A673 (cell line): ENCODE data around the gene TUT1. TPM values are rescaled to one million over a fixed set of nuclear protein-coding genes. Genes with fewer than 3 reads are reported as not detected.
A peak's percentile ranks its signal among the peaks of the same experiment; 100 is the strongest.

ENCODE experiments used
- Bru-seq: library from RNA; stranded (reverse); fragments of 400-500 nt; gene quantifications from one replicate; lab custom pipeline; 2021; lab: Mats Ljungman, UMichigan
- BruChase-seq, 2 experiments: library from RNA; stranded (reverse); fragments of 400-500 nt; gene quantifications; one replicate each; lab custom pipeline; 2021; lab: Mats Ljungman, UMichigan
- BruUV-seq: library from RNA; stranded (reverse); fragments of 400-500 nt; replicated peaks from 2 replicates; lab custom pipeline; 2021; lab: Mats Ljungman, UMichigan
- CTCF ChIA-PET: fragments of 300-600 bp; sonication (Branson Sonifier 250); formaldehyde crosslinking; loops from one replicate; lab custom pipeline; 2022; ENCODE audit warnings: antibody characterized with exemption; lab: Charles Lee
- POLR2A ChIA-PET: fragments of 300-600 bp; sonication (Branson Sonifier 250); formaldehyde crosslinking; loops from one replicate; lab custom pipeline; 2022; ENCODE audit warnings: antibody characterized with exemption; ENCODE audit not compliant: low non-redundant PET; lab: Charles Lee
- DNase-seq: peaks from one replicate; pipeline ENCODE4 v3.0.0-alpha.2; 2015; ENCODE audit warnings: low spot score
- H3K27ac ChIP-seq: fragments of 200-600 bp; sonication (generic); 2 replicates; pipeline ENCODE4 v1.5.1; 2016; ENCODE audit warnings: mixed run types, low read depth, mild to moderate bottlenecking, mixed read lengths, antibody characterized with exemption, low read length; ENCODE audit not compliant: poor library complexity, severe bottlenecking
- H3K27me3 ChIP-seq: fragments of 200-600 bp; sonication (generic); replicated peaks from 2 replicates; pipeline ENCODE4 v1.6.1; 2017; ENCODE audit warnings: mixed run types, low read depth, mild to moderate bottlenecking, mixed read lengths, antibody characterized with exemption, low read length; ENCODE audit not compliant: insufficient read depth, poor library complexity
- H3K36me3 ChIP-seq: fragments of 200-600 bp; sonication (generic); 2 replicates; pipeline ENCODE4 v1.6.1; 2016; ENCODE audit warnings: mixed run types, mild to moderate bottlenecking, mixed read lengths, antibody characterized with exemption, low read length; ENCODE audit not compliant: insufficient read depth, poor library complexity, severe bottlenecking
- H3K4me1 ChIP-seq: fragments of 200-600 bp; sonication (generic); 2 replicates; pipeline ENCODE4 v1.6.1; 2017; ENCODE audit warnings: mixed run types, mild to moderate bottlenecking, mixed read lengths, antibody characterized with exemption, low read length; ENCODE audit not compliant: insufficient read depth, poor library complexity, severe bottlenecking
- H3K4me3 ChIP-seq: fragments of 200-600 bp; sonication (generic); 2 replicates; pipeline ENCODE4 v1.5.1; 2016; ENCODE audit warnings: low read depth, mixed run types, mild to moderate bottlenecking, mixed read lengths, low read length; ENCODE audit not compliant: poor library complexity, severe bottlenecking
- H3K9me3 ChIP-seq: fragments of 200-600 bp; sonication (generic); 2 replicates; pipeline ENCODE4 v1.6.1; 2016; ENCODE audit warnings: mixed run types, low read depth, mild to moderate bottlenecking, mixed read lengths, antibody characterized with exemption, low read length; ENCODE audit not compliant: poor library complexity, severe bottlenecking
- EZH2 ChIP-seq: fragments of 200-600 bp; sonication (generic); IDR thresholded peaks from 2 replicates; pipeline ENCODE4 v1.6.1; 2017; ENCODE audit warnings: borderline replicate concordance, low read depth, mild to moderate bottlenecking, mixed read lengths, antibody characterized with exemption, low read length; ENCODE audit not compliant: poor library complexity, severe bottlenecking
- intact Hi-C: fragments of 100-400 bp; cut with micrococcal nuclease; formaldehyde crosslinking; loops from one replicate; pipeline ENCODE4 v1.10.0; 2022; ENCODE audit not compliant: unreplicated experiment
- long read RNA-seq: library from polyadenylated mRNA; stranded (forward); transcript quantifications from one replicate; pipeline ENCODE4 v2.0.0, GENCODE V29; 2022
- total RNA-seq: library from RNA; stranded (reverse); gene quantifications from 2 replicates; pipeline ENCODE4 v1.2.3, GENCODE V29; 2021
- TF ChIP-seq, protein P1 (sequence below): fragments of 300-800, 200-600 bp; sonication (generic); conservative IDR thresholded peaks from 2 replicates; pipeline ENCODE4 v1.5.1; 2017; ENCODE audit warnings: low read depth, mild to moderate bottlenecking, antibody characterized with exemption, low read length, moderate library complexity, mixed read lengths

The TUT1 gene, protein sequence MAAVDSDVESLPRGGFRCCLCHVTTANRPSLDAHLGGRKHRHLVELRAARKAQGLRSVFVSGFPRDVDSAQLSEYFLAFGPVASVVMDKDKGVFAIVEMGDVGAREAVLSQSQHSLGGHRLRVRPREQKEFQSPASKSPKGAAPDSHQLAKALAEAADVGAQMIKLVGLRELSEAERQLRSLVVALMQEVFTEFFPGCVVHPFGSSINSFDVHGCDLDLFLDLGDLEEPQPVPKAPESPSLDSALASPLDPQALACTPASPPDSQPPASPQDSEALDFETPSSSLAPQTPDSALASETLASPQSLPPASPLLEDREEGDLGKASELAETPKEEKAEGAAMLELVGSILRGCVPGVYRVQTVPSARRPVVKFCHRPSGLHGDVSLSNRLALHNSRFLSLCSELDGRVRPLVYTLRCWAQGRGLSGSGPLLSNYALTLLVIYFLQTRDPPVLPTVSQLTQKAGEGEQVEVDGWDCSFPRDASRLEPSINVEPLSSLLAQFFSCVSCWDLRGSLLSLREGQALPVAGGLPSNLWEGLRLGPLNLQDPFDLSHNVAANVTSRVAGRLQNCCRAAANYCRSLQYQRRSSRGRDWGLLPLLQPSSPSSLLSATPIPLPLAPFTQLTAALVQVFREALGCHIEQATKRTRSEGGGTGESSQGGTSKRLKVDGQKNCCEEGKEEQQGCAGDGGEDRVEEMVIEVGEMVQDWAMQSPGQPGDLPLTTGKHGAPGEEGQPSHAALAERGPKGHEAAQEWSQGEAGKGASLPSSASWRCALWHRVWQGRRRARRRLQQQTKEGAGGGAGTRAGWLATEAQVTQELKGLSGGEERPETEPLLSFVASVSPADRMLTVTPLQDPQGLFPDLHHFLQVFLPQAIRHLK
- total RNA-seq (27.3 and 27.6 TPM in 2 replicates), Bru-seq, nascent RNA (percentile 51 among the genes with signal in this experiment), BruChase-seq, experiment 1, labeled RNA remaining after a 2-hour chase (percentile 71 among the genes with signal in this experiment), BruChase-seq, experiment 2, labeled RNA remaining after a 6-hour chase (percentile 66 among the genes with signal in this experiment)
- long read RNA-seq, transcript TUT1-202 (9 exons, 2,826 nt): major isoform, 74 of 118 reads
- long read RNA-seq, partial matches to known transcripts: 12 of 118 reads
- long read RNA-seq, other reads (novel, unspliced or antisense): 31 of 118 reads

DNA sequence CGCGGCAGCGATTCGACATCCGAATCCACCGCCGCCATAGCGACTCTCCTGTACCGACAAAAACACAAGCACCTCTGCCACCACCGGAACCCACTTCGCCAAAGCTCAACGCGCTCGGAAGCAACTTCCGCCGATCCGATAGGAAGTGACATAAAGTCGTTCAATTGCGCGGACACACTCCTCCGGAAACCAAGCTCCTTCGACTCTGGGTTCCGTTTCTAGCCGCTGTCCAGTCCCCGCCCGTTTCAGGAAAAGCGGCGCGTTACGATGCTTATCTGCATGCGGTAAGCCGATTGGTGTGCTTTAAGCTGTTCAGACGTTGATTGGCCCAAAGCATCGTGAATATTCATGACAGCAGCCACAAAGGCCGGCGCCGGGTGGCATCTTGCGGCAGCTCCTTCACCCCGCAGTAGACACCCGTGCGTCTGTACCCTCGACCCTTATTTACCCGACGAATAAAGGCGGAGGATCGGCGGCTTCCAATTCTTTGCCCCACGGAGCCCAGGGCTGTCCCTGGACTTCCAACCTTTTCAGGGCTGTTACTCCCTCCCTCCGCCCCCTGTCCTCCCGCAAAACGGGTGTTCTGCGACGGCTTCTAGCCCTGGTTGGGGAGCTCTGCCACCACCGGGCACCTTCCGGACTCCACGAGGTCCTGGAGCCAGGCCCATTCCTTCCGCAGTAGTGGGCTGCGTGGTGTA is at the start of gene TUT1:
Gene TUT1 (minus strand): TSS at position 76 of the 698 bp plus-strand sequence. CDS start 38 bp downstream, at position 38.
- Histone ChIP-seq H3K27ac (peak within 1 kb of the TSS; percentile 80), H3K36me3 (peaks cover 55% of the 10 kb centered on the region), H3K27me3 (no peaks in the 10 kb centered on the region), H3K9me3 (no peaks in the 10 kb centered on the region), H3K4me1 (peaks cover 17% of the 10 kb centered on the region), H3K4me3 (peak within 1 kb of the TSS; percentile 67)
- intact Hi-C loops: loop anchor here (5.0 to 10.0 kb wide), 2 partner anchors 116 to 263 kb away; partner anchors contain the start of genes BSCL2 and GNG3
- ChIA-PET CTCF (interaction anchor here (1.0 to 1.8 kb wide), 6 partner anchors 10 to 197 kb away, joined by 4 to 13 read pairs (median 6); partner anchors contain the start of genes B3GAT3, EEF1G and MTA2), POLR2A (interaction anchor here (0.5 to 2.0 kb wide), 10 partner anchors 10 to 724 kb away, joined by 3 to 14 read pairs (median 7); partner anchors contain the start of genes C11orf98, CSKMT, EEF1G and HNRNPUL2)
- peak; percentile 100 for DNase-seq
- BruUV-seq: no TSS peak
- TF ChIP-seq, protein P1, sequence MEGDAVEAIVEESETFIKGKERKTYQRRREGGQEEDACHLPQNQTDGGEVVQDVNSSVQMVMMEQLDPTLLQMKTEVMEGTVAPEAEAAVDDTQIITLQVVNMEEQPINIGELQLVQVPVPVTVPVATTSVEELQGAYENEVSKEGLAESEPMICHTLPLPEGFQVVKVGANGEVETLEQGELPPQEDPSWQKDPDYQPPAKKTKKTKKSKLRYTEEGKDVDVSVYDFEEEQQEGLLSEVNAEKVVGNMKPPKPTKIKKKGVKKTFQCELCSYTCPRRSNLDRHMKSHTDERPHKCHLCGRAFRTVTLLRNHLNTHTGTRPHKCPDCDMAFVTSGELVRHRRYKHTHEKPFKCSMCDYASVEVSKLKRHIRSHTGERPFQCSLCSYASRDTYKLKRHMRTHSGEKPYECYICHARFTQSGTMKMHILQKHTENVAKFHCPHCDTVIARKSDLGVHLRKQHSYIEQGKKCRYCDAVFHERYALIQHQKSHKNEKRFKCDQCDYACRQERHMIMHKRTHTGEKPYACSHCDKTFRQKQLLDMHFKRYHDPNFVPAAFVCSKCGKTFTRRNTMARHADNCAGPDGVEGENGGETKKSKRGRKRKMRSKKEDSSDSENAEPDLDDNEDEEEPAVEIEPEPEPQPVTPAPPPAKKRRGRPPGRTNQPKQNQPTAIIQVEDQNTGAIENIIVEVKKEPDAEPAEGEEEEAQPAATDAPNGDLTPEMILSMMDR: no peak
- no peak for TF ChIP-seq EZH2

DNA sequence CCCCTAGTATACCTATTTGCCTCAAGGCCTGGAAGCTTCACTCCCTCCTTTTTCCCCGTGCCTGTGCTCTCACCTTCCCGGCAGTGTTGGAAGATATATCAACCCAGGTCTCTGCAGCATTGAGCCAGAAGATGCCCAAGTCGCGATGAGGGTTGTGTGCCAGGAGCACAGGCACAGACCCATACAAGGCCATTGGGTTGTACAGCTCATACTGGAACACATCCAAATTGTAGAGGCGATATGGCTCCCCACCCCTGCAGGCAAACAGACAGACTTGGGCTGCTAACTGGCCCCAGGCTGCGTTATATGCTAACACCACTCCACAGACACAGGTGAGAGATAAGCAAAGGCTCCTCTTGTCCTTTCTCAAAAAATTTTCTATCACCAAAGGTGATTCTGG is 41.2 kb upstream of the TUT1 start:
- H3K27me3 ChIP-seq: no peaks in the 10 kb centered on the region
- H3K4me1 ChIP-seq: no peaks in the 10 kb centered on the region
- no peak for DNase-seq
- H3K4me3 ChIP-seq: no peak overlapping the region
- ChIA-PET CTCF (no interaction called here), POLR2A (no interaction called here)
- BruUV-seq: no TSS peak
- H3K27ac ChIP-seq: no peak overlapping the region
- H3K9me3 ChIP-seq: no peaks in the 10 kb centered on the region
- TF ChIP-seq, protein P1: no peak
- no peak for TF ChIP-seq EZH2
- H3K36me3 ChIP-seq: peaks cover 99% of the 10 kb centered on the region
- intact Hi-C loops: no loop called here
